HG03108 (cell line): ENCODE data around the gene TMEM51.
A peak's percentile ranks its signal among the peaks of the same experiment; 100 is the strongest.

Experiments
- ATAC-seq: cut with Tn5 transposase; IDR thresholded peaks from one replicate; pipeline ENCODE4 v1.9.1; 2021; ENCODE audit warnings: moderate library complexity; ENCODE audit not compliant: unreplicated experiment

TMEM51 gene

DNA sequence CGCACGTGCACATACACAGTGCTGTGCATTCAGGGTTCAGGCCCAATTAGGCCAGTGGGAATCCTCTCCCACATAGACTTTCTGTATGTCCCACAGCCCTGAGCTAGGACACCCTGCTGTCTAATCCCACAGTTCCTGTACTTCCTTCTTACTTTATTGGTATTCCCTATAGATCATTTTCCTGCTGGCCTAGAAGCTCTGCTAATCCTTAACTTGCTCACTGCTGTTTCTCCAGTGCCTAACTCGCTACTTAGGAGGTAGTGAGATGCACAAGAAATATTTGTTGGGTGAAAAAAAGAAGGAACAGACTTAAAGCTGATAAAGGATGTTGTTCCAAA, 59.4 kb downstream of the TMEM51 start:
- ATAC-seq = no peak

DNA sequence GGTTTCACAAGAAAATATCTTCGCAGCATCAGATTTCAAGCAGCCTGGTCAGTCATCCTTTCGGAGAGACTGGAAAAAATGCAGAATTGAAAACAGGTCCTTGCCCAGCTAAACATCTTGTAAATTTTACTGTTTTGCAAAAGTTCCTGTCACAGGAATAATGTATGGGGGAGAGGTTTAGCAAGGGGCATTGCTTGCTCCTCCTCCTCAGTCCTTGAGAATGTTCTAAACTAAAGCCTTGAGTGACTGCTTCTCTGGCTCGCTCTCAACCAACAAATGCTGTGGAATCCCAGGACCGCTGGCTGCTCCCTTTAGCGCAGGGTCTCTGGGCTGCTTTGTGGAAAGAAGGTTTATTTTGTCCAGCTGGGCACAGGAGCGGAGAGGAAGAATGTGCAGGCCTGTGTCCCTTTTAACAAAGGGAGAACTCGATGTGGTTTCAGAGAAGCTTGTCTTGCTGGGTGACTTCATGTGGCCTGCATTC, 59.8 kb downstream of the TMEM51 start:
- no peak for ATAC-seq

DNA sequence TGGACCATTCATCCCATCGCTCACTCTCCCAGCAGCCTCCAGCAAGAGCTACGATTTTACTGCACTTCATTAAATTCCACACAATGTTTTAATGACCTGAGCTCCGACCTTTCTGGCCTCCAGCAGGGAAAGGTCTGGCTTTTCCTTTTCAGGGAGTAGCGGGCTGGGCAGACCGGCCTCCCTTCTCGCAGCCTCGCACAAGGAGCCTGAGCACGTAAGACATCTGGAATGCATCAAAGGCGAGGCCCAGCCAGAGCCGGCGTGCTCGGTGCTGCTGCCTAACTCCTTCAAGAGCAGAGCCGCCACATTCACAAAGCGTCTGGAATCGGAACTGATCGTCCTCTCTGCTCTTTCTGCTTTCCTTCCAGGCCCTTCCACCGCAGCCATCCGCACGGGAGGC, 61.0 kb downstream of the TMEM51 start:
- ATAC-seq = no peak

DNA sequence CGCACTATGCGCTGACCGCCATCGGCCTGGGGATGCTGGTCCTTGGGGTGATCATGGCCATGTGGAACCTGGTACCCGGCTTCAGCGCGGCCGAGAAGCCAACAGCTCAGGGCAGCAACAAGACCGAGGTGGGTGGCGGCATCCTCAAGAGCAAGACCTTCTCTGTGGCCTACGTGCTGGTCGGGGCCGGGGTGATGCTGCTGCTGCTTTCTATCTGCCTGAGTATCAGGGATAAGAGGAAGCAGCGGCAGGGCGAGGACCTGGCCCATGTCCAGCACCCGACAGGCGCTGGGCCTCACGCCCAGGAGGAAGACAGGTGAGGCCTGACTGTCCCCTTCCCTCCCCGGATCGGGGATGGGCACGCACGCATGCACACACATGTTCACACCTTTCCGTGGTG, 61.6 kb downstream of the TMEM51 start:
- ATAC-seq = no peak

DNA sequence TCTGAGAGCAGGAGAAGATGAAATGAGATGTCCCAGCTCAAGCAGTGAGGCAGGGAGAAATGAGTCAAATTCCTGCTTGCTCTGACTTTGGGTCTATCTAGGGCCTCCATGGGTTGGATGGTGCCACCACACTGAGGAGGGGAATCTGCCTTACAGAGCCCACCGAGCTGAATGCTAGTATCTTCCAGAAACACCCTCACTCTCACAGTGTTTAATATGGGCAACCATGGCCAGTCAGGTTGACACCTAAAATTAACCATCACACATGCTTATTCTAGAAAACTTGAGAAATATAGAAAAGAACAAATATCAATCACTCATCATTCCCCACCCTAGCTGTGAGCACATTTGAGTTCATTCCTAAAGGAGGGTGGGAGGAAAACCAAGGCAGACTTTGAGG, 64.1 kb downstream of the TMEM51 start:
- ATAC-seq = no peak

DNA sequence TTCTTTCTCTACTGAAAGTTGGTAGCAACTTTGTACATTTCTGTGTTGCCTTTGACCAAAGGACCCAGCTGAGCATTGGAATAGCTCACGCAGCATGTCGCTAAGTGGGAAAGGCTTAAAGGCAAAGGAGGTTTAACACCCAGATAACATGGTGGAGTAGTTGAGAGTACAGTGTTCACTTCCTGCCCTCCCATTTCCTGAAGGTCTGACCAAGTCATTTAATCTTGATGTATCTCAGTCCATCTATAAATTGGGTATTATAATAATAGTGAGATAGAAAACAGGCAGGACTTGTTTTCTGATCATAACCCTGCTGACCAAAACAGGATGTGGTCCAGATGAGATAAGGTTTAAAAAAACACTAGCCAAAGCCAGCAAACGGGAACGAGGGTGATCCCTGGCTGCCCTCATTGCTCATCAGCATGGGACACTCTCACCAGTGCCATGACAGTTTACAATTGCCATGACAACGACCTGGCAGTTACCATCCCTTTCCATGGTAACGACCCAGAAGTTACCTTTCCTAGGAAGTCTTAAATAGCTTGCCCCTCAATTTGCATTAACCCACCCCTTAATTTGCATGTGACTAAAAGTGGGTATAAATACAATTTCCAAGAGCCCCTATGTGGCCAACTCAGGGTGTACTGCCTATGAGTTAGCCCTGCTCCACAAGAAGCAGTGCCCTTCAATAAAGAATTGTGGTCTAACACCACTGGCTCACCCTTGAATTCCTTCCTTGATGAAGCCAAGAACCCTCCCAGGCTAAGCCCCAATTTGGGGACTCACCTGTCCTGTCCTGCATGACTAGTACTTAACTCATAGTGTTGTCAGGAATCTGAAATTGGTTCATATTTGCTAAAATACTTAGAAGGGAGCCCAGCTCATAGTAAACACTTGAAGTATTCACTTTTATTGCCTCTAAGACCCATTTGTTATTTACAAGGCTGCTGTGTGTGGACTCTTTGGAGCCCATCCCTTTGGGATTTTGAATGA, 65.0 kb downstream of the TMEM51 start:
- no peak for ATAC-seq

DNA sequence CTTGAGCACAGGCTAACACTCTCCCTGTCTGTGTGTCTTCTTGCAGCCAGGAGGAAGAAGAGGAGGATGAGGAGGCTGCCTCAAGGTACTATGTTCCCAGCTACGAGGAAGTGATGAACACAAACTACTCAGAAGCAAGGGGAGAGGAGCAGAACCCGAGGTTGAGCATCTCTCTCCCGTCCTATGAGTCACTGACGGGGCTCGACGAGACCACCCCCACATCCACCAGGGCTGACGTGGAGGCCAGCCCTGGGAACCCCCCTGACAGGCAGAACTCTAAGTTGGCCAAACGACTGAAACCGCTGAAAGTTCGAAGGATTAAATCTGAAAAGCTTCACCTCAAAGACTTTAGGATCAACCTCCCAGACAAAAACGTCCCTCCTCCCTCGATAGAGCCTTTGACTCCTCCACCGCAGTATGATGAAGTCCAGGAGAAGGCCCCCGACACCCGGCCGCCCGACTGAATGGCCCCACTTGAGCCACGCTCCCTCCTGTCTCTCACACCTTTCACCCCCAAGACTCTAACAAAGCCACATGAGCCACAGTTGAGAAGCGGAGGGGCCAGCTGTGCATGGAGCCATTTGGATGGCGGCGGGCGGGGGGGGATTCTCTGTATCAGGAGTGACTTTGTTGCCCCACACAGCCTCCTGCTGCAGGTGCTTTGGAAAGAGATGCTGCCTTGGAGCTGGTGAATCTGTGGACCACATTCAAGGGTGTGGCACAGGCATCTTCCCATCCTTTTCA, 65.9 kb downstream of the TMEM51 start:
- ATAC-seq = no peak

DNA sequence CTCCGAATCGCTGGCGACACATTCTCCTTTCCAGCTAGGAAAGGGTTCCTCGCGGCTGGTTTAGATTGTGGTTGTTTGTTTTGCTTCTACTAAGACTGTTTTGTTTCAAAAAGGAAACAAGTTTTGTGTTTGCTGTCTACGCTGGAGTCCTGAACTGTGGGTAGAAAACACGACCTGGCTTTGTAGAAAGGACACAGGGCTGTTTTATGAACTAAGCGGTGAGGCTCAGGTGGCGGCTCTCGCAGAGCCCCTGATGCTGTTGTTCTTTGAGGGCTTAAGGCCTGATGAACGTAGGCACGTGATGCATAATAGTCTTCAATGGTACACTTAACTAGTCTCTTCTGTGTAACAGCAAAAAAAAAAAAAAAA, 66.5 kb downstream of the TMEM51 start:
- no peak for ATAC-seq

DNA sequence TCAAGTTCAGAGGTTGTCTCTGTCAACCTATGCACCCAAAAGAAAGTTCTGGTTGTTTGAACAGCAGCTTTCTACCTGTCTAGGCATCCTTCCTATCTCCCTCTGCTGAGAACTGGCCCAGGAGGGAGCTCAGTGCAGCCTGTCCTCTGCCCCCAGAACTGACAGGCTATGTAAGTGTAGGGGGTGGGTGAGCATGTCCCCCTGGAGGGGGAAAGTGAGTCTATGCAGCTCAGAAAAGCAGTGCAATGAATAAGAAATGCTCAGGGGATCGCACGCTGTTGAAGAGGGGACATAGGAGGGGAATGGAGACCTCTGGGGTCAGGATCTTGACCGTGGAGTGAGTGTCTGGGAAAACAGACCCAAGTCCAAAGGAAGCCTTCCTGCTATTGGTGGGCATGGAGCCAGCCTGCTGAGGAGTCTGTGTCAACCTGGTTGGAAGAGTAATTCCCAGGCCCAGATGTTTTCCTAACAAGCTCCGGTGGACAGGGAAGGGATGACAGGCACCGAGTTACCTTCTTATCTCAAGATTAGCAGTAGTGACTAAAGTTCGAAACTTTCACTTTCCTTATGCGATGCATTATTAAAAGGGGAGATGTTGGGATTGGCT, 67.4 kb downstream of the TMEM51 start:
- no peak for ATAC-seq

DNA sequence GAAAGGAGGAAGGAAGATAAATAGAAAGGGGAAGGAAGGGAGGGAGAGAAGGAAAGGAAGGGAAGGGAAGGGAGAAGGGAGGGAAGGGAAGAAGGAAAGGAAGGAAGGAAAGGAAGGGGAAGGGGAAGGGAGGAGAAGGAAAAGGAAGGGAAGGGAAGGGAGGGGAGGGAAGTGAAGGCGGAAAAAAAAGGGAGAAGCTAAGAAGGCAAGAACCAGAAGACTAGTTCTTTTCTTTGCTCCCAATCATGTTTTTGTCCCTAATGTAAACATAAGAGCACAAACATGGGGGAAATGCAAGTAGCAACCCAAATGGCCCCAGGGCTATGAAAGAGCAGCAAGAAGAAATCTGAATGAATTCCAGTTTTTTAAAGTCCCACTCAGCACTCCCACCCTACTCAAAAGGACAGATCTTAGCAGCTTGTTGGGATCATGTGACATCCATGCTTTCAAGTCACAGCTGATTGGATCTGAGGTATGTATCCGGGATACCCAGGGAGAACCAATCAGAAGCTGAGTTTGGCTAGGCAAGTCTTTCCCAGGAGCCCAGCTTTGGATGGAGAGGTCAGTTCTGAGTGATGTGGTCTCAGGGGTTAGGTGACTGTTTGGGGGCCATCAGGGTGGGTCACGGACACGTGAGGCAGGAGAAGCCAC, 69.2 kb downstream of the TMEM51 start:
- ATAC-seq = no peak

DNA sequence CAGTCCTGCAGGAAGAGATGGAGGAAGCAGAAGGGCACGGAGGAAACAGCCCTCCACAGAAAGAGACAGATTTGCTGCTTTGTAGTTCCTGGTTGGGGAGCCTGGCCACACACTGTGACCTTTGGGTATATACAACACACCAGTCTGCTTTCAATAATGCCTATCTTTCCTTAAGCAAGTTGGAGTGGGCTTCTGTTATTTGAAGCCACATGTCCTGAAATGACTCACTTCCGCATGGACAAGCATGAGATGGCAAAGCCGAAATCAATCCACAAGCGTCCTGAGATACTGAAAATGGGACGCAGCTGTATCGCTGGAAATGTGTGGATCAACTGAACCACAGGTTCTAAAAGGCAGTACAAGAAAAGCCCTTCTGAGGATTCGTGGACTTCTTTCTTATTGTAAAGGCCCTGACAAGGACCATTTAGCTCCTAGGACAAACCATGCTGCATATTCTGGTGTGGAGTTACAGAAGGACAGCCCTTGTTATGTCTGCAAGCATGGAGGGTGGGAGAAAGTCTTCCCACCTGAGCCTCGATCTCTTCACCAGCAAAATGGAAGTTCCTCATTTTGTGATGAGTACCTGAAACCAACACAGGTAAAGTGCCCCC, 70.8 kb downstream of the TMEM51 start:
- no peak for ATAC-seq

DNA sequence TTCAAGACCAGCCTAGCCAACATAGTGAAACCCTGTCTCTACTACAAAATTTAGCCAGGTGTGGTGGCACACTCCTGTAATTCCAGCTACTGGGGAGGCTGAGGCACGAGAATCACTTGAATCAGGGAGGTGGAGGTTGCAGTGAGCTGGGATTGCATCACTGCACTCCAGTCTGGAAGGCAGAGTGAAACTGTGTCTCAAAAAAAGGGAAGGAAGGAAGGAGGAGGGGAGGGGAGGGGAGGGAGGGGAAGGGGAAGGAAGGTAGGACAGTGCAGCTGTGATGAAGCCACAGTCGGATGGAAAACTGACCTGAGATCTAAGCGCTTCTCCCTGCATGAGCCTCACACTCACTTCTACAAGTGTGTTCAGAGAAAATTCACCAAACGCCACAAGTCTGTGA, 71.4 kb downstream of the TMEM51 start:
- ATAC-seq = no peak

DNA sequence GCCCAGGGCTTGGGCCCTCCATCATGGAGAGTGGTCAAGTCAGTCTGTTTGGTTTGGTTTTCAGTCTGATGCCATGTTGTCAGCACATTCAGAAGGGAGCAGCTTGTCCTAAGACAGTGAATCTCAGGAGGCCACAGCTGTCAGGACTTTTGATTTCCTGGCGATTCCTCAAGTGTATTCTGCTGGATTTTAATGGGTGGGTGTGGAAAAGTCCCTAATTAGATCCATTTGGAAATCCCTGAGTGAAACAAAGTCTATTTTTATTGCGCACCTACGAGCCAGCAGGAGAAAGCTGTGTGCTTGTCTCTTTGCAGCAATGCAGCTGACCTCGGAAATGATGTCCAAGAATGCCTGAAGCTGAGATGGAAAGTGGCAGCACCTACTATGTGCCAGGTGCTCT, 71.9 kb downstream of the TMEM51 start:
- no peak for ATAC-seq

DNA sequence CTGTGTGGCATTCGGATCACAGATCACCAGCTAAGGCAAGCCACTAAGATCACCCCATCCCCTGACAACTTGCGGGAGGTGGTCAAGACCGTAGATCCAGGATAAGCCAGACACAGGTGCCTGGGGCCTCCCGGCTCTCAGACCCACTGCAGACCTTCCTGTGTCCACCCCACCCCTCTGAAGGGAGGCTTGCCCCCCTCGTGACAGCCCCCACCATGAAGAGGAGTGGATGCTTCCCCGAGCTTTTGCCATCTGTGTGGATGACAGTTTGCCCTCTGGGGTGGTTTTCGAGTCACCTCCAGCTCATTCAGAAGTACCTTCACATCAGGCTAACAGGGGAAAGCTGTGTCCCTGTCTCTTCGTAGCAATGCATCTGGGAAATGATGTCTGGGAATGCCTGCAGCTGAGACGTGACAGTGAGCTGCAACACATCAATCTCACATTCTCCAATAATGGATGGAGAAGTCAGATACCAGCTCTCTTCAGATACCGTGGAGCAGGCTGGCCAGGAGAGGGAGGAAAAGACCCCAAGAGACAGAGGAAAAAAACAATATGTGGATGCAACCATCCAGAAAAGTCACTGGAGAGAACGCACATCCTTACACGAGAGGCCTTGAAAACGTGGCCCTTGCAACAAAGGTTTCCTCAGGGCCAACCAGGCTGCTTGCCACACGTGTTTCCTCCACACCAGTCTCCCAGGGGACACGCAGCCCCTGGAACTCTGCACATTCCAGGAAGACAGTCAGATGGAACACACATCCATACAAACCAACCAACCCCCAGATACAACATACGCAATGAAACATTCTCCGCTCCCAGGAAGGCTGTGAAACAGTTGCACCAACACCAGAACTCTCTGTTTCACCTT, 73.1 kb downstream of the TMEM51 start:
- no peak for ATAC-seq

DNA sequence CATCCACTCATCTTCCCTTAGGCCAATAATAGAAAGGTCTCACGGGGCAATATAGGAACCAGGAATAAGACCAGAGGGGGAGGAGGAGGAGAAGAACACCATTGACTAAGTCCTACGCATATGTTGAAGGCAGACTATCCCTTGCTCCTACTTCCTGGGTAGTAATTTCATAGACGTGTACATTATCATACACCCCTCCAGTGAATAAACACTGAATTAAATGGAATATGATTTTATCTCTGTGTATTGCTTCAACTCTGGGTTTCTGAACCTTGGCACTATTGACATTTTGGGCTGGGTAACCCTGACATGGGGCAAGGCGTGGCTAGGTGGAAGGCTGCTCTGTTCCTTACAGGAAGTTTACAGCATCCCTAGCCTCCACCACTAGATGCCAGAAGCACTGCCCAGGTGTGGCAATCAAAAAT, 76.2 kb downstream of the TMEM51 start:
- no peak for ATAC-seq

DNA sequence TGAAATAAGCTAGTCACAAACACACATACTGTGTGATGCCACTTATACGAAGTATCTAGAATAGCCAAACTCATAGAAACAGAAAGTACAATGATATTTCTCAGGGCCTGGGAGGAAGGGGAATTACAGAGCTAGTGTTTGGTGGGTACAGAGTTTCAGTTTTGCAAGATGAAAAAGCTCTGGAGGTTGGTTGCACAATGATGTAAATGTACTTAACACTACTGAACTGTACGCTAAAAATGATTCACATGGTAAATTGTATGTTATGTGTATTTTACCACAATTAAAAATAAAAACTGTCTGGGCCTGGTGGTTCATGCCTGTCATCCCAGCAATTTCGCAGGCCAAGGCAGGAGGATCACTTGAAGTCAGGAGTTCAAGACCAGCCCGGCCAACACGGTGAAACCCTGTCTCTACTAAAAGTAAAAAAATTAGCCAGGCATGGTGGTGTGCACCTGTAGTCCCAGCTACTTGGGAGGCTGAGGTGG, 78.2 kb downstream of the TMEM51 start:
- peak; percentile 82 for ATAC-seq

DNA sequence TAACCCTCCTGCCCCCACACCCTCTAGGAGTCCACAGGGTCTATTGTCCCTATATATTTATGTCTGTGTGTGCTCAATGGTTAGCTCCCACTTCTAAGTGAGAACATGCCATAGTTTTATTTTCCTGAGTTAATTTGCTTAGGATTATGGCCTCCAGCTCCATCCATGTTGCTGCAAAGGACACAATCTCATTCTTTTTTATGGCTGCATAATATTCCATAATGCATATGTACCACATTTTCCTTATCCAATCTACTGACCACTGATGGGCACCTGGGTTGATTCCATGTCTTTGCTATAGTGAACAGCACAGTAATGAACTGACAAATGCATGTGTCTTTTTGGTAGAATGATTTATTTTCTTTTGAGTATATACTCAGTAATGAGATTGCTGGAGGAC, 80.1 kb downstream of the TMEM51 start:
- no peak for ATAC-seq

DNA sequence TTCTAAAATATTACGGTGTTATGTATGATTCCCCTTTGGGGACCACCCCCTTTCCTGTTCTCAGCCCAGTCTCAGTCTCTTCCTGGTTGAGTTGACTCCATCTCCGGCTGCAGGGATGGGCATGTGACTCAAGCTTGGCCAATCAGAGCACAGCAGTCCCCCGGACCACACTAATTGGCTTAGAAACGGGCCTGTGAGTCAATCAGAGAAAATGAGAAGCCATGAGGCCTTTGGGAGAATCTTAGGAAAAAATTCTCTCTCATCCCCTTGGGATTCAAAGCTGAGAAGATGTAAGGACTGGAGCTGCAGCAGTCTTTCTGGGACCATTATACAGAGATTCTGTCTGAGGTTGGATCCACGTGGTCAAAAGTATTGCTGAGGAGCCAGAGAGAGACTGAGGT, 82.8 kb downstream of the TMEM51 start:
- ATAC-seq = no peak

DNA sequence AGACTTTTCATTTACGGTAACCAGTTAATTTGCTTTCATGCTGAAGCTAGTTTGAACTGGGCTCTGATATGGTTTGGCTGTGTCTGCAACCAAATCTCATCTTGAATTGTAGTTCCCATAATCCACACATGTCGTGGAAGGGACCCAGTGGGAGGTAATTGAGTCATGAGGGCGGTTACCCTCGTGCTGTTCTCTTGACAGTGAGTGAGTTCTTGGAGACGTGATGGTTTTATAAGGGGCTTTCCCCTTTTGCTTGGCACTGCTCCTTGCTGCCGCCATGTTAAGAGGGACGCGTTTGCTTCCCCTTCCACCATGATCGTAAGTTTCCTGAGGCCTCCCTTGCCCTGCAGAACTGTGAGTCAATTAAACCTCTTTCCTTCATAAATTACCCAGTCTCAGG, 83.2 kb downstream of the TMEM51 start:
- no peak for ATAC-seq

DNA sequence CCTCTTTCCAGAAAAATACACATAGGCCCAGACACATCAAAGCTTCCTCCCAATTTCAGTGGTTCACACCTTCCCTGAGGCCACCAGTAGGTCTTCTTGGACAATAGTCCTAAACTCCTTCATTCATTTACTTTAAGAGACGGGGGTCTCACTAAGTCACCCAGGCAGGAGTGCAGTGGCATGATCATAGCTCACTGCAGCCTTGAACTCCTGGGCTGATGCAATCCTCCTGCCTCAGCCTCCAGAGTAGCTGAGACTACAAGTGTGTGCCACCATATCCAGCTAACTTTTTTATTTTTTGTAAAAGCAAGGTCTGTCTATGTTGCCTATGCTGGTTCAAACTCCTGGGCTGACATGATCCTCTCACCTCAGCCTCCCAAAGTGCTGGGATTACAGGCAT, 85.2 kb downstream of the TMEM51 start:
- no peak for ATAC-seq
